Activated CD8-positive, alpha-beta memory T cell treated with anti-CD3 and anti-CD28 coated beads for 4 hours (primary cell): Measurements from ENCODE around the gene ZXDA.

Source experiments
- DNase-seq, 2 donors: peaks; one replicate each; pipeline ENCODE4 v3.0.0-alpha.2; 2020; ENCODE audit warnings: low read depth in 2 of 2

Gene ZXDA

GRCh38 chrX:57871463-57871862 is 38.8 kb downstream of the ZXDA start:
- DNase-seq, result no peak
